GM20431 (cell line): ENCODE data around the gene IL17RE.
"Not testable (repeated sequence)": the region's sequence is repeated elsewhere in the genome, so short reads cannot be mapped to it uniquely, and the experiment has no call there.

Experiments used
- in situ Hi-C: fragments of 300-500 bp; cut with MseI, MboI; formaldehyde crosslinking; loops from one replicate; pipeline ENCODE4 v1.15.0; 2020; ENCODE audit warnings: low sequenced_read_pairs; ENCODE audit not compliant: unreplicated experiment

The IL17RE gene

GRCh38 chr3:9902372-9903237 is at the start of gene IL17RE:
Gene IL17RE (plus strand): TSS chr3:9902848. CDS start chr3:9902933, 85 bp downstream.
- in situ Hi-C loops: no loop called here

- in situ Hi-C loops: not testable (repeated sequence)
Observed at GRCh38 chr3:9854291-9854940, 48.2 kb upstream of the IL17RE start.

GRCh38 chr3:9855594-9855993 is 47.1 kb upstream of the IL17RE start:
- in situ Hi-C loops: no loop called here

GRCh38 chr3:9859530-9860025 is 43.1 kb upstream of the IL17RE start:
- in situ Hi-C loops: no loop called here

- in situ Hi-C loops: no loop called here
Observed at GRCh38 chr3:9861201-9861600, 41.4 kb upstream of the IL17RE start.

GRCh38 chr3:9861626-9862130 is 41.0 kb upstream of the IL17RE start:
- in situ Hi-C loops: no loop called here

GRCh38 chr3:9862391-9863057 is 40.1 kb upstream of the IL17RE start:
- in situ Hi-C loops: no loop called here

GRCh38 chr3:9863058-9863772 is 39.4 kb upstream of the IL17RE start:
- in situ Hi-C loops: no loop called here

GRCh38 chr3:9864200-9864927 is 38.3 kb upstream of the IL17RE start:
- in situ Hi-C loops: no loop called here

GRCh38 chr3:9865125-9865637 is 37.5 kb upstream of the IL17RE start:
- in situ Hi-C loops: not testable (repeated sequence)

- in situ Hi-C loops: no loop called here
Observed at GRCh38 chr3:9866639-9867038, 36.0 kb upstream of the IL17RE start.

- in situ Hi-C loops: no loop called here
Observed at GRCh38 chr3:9867106-9867505, 35.5 kb upstream of the IL17RE start.

GRCh38 chr3:9869955-9870354 is 32.7 kb upstream of the IL17RE start:
- in situ Hi-C loops: no loop called here

- in situ Hi-C loops: no loop called here
Observed at GRCh38 chr3:9870978-9871377, 31.7 kb upstream of the IL17RE start.

GRCh38 chr3:9872067-9872466 is 30.6 kb upstream of the IL17RE start:
- in situ Hi-C loops: not testable (repeated sequence)

- in situ Hi-C loops: no loop called here
Observed at GRCh38 chr3:9875448-9875847, 27.2 kb upstream of the IL17RE start.

- in situ Hi-C loops: not testable (repeated sequence)
Observed at GRCh38 chr3:9876255-9876654, 26.4 kb upstream of the IL17RE start.

GRCh38 chr3:9876991-9877390 is 25.7 kb upstream of the IL17RE start:
- in situ Hi-C loops: no loop called here

- in situ Hi-C loops: no loop called here
Observed at GRCh38 chr3:9878700-9879099, 23.9 kb upstream of the IL17RE start.
